ENCODE measurements around the gene STK32B.
A peak's percentile ranks its signal among the peaks of the same experiment; 100 is the strongest.

STK32B gene

GRCh38 chr4:5204781-5205180, 153.5 kb downstream of the STK32B start:
- Histone ChIP-seq H3K36me3 (ENCODE audit: control insufficient read depth in 2 of 2, insufficient read depth in 1 of 2, low read length in 2 of 2) (no peaks in the 10 kb centered on the region), H3K27ac (ENCODE audit: extremely low read depth, low read depth, low read length) (no peak overlapping the region), H3K4me1 (ENCODE audit: control insufficient read depth, insufficient read depth, low read length) (no peaks in the 10 kb centered on the region), H3K9me3 (ENCODE audit: control insufficient read depth, insufficient read depth, low read depth, low read length) (no peaks in the 10 kb centered on the region), H3K4me3 (ENCODE audit: low read depth, low read length) (no peak overlapping the region)
- CTCF ChIA-PET = no interaction called here
- TF ChIP-seq WT1 (tag by site-specific recombination; IDR thresholded peaks at IDR 0.05) = no peak
- TF ChIP-seq ZNF629 (tag by site-specific recombination; IDR thresholded peaks at IDR 0.05) = no peak
- TF ChIP-seq ZBTB1 (tag by site-specific recombination; IDR thresholded peaks at IDR 0.05) = no peak
- TF ChIP-seq ZNF2 (tag by site-specific recombination; IDR thresholded peaks at IDR 0.05) = no peak
- TF ChIP-seq CTCF (tag by site-specific recombination; IDR thresholded peaks at IDR 0.05) = no peak
- TF ChIP-seq BCL11B (tag by site-specific recombination; IDR thresholded peaks at IDR 0.05; ENCODE audit: low read depth) = no peak
- no peak for TF ChIP-seq SCRT1 (tag by site-specific recombination; IDR thresholded peaks at IDR 0.05; ENCODE audit: borderline replicate concordance)
- TF ChIP-seq ZNF707 (tag by site-specific recombination; IDR thresholded peaks at IDR 0.05) = no peak
- no peak for TF ChIP-seq INSM2 (tag by site-specific recombination; IDR thresholded peaks at IDR 0.05)
- no peak for TF ChIP-seq ZNF654 (tag by site-specific recombination; IDR thresholded peaks at IDR 0.05; ENCODE audit: low read depth)
- no peak for TF ChIP-seq ZNF426 (tag by site-specific recombination; IDR thresholded peaks at IDR 0.05)
- no peak for TF ChIP-seq BCL6B (tag by site-specific recombination; IDR thresholded peaks at IDR 0.05)
- POLR2A ChIA-PET = no interaction called here

- no peaks in the 10 kb centered on the region for H3K4me1 ChIP-seq (ENCODE audit: control insufficient read depth, insufficient read depth, low read length)
- TF ChIP-seq ZFHX2 (tag by site-specific recombination; conservative IDR thresholded peaks at IDR 0.05) = peak; percentile 38; the same call in 1 of the 2 replicates
- no peak for TF ChIP-seq SCRT2 (tag by site-specific recombination; IDR thresholded peaks at IDR 0.05)
- TF ChIP-seq ZNF394 (tag by site-specific recombination; IDR thresholded peaks at IDR 0.05; ENCODE audit: borderline replicate concordance) = 0 out of 2 replicates have a peak, but pooled peaks have one; percentile 24
- TF ChIP-seq EGR2 (tag by site-specific recombination; IDR thresholded peaks at IDR 0.05; ENCODE audit: low read depth) = peak; percentile 35; the same call in 1 of the 2 replicates
- H3K4me3 ChIP-seq (ENCODE audit: low read depth, low read length) = no peak overlapping the region
- no peaks in the 10 kb centered on the region for H3K9me3 ChIP-seq (ENCODE audit: control insufficient read depth, insufficient read depth, low read depth, low read length)
- H3K36me3 ChIP-seq (ENCODE audit: control insufficient read depth in 2 of 2, insufficient read depth in 1 of 2, low read length in 2 of 2) = no peaks in the 10 kb centered on the region
- POLR2A ChIA-PET = no interaction called here
- CTCF ChIA-PET = no interaction called here
- H3K27ac ChIP-seq (ENCODE audit: extremely low read depth, low read depth, low read length) = no peak overlapping the region
Measured at GRCh38 chr4:5206016-5206790, 154.9 kb downstream of the STK32B start.

- no peak overlapping the region for H3K4me3 ChIP-seq (ENCODE audit: low read depth, low read length)
- ChIA-PET POLR2A (no interaction called here), CTCF (no interaction called here)
- H3K36me3 ChIP-seq (ENCODE audit: control insufficient read depth in 2 of 2, insufficient read depth in 1 of 2, low read length in 2 of 2) = no peaks in the 10 kb centered on the region
- no peaks in the 10 kb centered on the region for H3K4me1 ChIP-seq (ENCODE audit: control insufficient read depth, insufficient read depth, low read length)
- H3K27ac ChIP-seq (ENCODE audit: extremely low read depth, low read depth, low read length) = no peak overlapping the region
- no peaks in the 10 kb centered on the region for H3K9me3 ChIP-seq (ENCODE audit: control insufficient read depth, insufficient read depth, low read depth, low read length)
- TF ChIP-seq SETDB1 (IDR thresholded peaks at IDR 0.05; ENCODE audit: insufficient read length, low read length) = no peak
- TF ChIP-seq ZNF394 (tag by site-specific recombination; IDR thresholded peaks at IDR 0.05; ENCODE audit: borderline replicate concordance) = no peak
- no peak for TF ChIP-seq TSHZ1 (tag by site-specific recombination; IDR thresholded peaks at IDR 0.05; ENCODE audit: borderline replicate concordance)
- no peak for TF ChIP-seq ZBTB17 (tag by site-specific recombination; IDR thresholded peaks at IDR 0.05)
- TF ChIP-seq PRDM1 (tag by site-specific recombination; IDR thresholded peaks at IDR 0.05) = no peak
- no peak for TF ChIP-seq GLIS2 (tag by site-specific recombination; IDR thresholded peaks at IDR 0.05)
Measured at GRCh38 chr4:5209862-5210261, 158.6 kb downstream of the STK32B start.

All from HEK293 (cell line).